Psoas muscle (tissue), 8 donors: ENCODE results near the gene TBC1D9B. TPM values are rescaled to one million over a fixed set of nuclear protein-coding genes. Genes with fewer than 3 reads are reported as not detected.

Experiments
- ATAC-seq, 4 donors: fragments of 200-7000 bp; cut with Tn5 transposase; one replicate each; pipeline ENCODE4 v1.9.1; 2020; ENCODE audit warnings: moderate library complexity in 3 of 4, mild to moderate bottlenecking in 2 of 4
- DNase-seq, 2 donors: peaks; one replicate each; pipeline ENCODE4 v3.0.0-alpha.2; 2020
- H3K27ac ChIP-seq: fragments of 200-600 bp; one replicate; pipeline ENCODE4 v1.8.0; 2022
- H3K27me3 ChIP-seq, 3 donors: fragments of 200-600 bp in 1 of 3; one replicate each; pipeline versions ENCODE4 v1.6.1 to v1.8.0; 2013 to 2022; ENCODE audit warnings: low read length in 2 of 3, mild to moderate bottlenecking in 2 of 3, moderate library complexity in 1 of 3; ENCODE audit not compliant: insufficient read depth in 3 of 3
- H3K36me3 ChIP-seq, 2 donors: fragments of 200-600 bp in 1 of 2; one replicate each; pipeline versions ENCODE4 v1.6.1 to v1.8.0; 2013 to 2022; ENCODE audit warnings: low read depth in 1 of 2, mild to moderate bottlenecking in 1 of 2, moderate library complexity in 1 of 2; ENCODE audit not compliant: insufficient read depth in 1 of 2
- H3K4me1 ChIP-seq: fragments of 200-600 bp; one replicate; pipeline ENCODE4 v1.8.0; 2022
- H3K4me3 ChIP-seq: fragments of 200-600 bp; one replicate; pipeline ENCODE4 v1.8.0; 2022; ENCODE audit warnings: mild to moderate bottlenecking
- H3K9me3 ChIP-seq: fragments of 200-600 bp; one replicate; pipeline ENCODE4 v1.8.0; 2022
- WGBS, 3 donors: extraction: QIAGEN DNeasy Blood & Tissue Kit; methylation state at CpG; one replicate each; pipeline versions ENCODE4 v1.1.6 to v1.1.7; 2013; 5-methylcytosine and 5-hydroxymethylcytosine counted together
- intact Hi-C, 2 donors: fragments of 100-400 bp; cut with DNase I; formaldehyde crosslinking; loops; one replicate each; pipeline versions ENCODE4 v1.11.0 to v1.14.2; 2022
- polyA plus RNA-seq, 3 donors: library from polyadenylated mRNA; stranded (reverse); fragments of 200-250 nt; gene quantifications; one replicate each; pipeline ENCODE4 v1.2.3, GENCODE V29; 2013
- total RNA-seq, 4 donors: library from RNA; stranded (reverse); fragmentation: NEBNext Ultra II Directional in 2 of 4; extraction: Animal tissue kit (Norgen Biotek cat#: 25700) in 2 of 4; gene quantifications; one replicate each; pipeline versions ENCODE4 v1.2.1 to v1.2.4, GENCODE V29; 2021 to 2023
- TF ChIP-seq, protein P1 (sequence below): fragments of 200-600 bp; IDR thresholded peaks from one replicate; pipeline ENCODE4 v1.8.0; 2022; ENCODE audit warnings: antibody characterized with exemption
- donor health status: healthy with polysubstance abuse.
- donor health status: DM: no; HTN: no; CAD: no; lungs with moderate emphysema.
- donor health status: Bipolar disorder and iron deficiency.
- donor health status: healthy.
- donor health status: DM: yes; HTN: yes; CAD: no.
- donor health status: DM: no; HTN: no; CAD: no.
- donor health status: DM: no; HTN: no; CAD: no.
- donor health status: DM: yes; HTN: yes; CAD: no.

TBC1D9B gene
- total and polyA plus RNA-seq, 7 donors = 30.1 to 50.2 (median 40.2) TPM

DNA sequence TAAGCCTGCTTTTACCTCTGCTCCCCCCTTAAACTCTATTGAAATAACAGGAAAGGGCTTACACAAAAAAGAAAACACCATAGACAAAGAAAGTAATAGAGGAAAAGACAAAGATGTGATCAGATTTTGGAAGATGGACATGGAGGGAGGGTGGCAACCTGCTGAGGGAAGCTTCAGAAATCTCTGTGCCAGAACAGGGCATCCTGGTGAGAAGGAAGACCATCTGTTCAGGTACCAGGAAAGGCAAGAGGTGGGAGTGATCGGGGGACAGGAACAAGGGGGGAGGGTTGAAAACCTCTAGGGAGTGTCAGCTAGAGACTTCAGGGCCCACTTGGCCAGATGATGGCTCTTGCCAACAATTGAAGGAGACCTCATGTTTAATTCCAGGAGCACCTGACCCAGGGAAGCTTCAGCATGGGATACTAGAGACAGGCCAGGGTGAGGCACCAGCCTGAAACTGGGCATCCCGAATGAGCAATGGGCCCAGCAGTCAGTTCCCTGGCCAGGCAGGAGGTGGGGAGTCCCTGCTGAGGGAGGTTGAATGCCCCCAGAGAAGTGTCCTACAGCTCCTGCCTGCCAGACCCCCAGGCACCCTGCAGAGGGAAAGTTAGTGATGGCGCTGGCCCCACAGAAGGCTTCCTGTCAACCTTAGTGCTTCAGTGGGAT is 78.8 kb downstream of the TBC1D9B start:
- TF ChIP-seq, protein P1, sequence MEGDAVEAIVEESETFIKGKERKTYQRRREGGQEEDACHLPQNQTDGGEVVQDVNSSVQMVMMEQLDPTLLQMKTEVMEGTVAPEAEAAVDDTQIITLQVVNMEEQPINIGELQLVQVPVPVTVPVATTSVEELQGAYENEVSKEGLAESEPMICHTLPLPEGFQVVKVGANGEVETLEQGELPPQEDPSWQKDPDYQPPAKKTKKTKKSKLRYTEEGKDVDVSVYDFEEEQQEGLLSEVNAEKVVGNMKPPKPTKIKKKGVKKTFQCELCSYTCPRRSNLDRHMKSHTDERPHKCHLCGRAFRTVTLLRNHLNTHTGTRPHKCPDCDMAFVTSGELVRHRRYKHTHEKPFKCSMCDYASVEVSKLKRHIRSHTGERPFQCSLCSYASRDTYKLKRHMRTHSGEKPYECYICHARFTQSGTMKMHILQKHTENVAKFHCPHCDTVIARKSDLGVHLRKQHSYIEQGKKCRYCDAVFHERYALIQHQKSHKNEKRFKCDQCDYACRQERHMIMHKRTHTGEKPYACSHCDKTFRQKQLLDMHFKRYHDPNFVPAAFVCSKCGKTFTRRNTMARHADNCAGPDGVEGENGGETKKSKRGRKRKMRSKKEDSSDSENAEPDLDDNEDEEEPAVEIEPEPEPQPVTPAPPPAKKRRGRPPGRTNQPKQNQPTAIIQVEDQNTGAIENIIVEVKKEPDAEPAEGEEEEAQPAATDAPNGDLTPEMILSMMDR = no peak
- Histone ChIP-seq H3K27me3 (no peaks in the 10 kb centered on the region), H3K36me3 (peaks cover 19 to 100% of the 10 kb centered on the region in 2 donors), H3K9me3 (no peaks in the 10 kb centered on the region), H3K27ac (peak overlapping the region; percentile 63), H3K4me3 (no peak overlapping the region), H3K4me1 (peaks cover 83% of the 10 kb centered on the region)
- intact Hi-C loops = no loop called here
- DNase-seq (no peak), ATAC-seq (no peak)
- 91 to 93% (median 93%) methylated on average over 3 of the region's 3 CpGs for WGBS, 3 donors

DNA sequence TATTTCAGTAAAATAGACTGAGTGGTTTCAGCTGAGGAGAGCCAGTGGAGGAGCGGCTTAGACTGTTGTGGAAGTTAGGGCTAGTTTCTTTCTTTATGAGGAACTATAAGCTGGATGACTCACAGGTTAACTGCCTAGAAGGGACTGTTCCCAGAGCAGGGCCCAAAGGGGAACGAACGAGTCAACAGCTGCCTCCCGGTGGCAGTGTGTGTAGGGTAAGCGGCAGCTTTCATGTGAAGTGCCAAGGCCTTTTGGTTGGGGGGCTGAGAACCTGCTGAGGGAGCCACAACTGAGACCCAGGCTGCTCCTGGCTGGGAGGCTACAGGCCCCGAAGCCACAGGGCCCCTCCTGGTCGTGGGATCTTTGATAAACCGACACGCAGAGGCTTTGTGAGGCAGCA is 80.0 kb downstream of the TBC1D9B start:
- WGBS, 3 donors = 58 to 65% (median 64%) methylated on average over 9 of the region's 9 CpGs
- DNase-seq (peak in 1 of 2 donors; percentile 77), ATAC-seq (peak; percentile 21 to 74 (median 47))
- intact Hi-C loops = no loop called here
- Histone ChIP-seq H3K36me3 (peaks cover 15 to 100% of the 10 kb centered on the region in 2 donors), H3K4me1 (peaks cover 85% of the 10 kb centered on the region), H3K27ac (peak overlapping the region; percentile 63), H3K4me3 (no peak overlapping the region), H3K27me3 (no peaks in the 10 kb centered on the region), H3K9me3 (no peaks in the 10 kb centered on the region)
- TF ChIP-seq, protein P1 = no peak

DNA sequence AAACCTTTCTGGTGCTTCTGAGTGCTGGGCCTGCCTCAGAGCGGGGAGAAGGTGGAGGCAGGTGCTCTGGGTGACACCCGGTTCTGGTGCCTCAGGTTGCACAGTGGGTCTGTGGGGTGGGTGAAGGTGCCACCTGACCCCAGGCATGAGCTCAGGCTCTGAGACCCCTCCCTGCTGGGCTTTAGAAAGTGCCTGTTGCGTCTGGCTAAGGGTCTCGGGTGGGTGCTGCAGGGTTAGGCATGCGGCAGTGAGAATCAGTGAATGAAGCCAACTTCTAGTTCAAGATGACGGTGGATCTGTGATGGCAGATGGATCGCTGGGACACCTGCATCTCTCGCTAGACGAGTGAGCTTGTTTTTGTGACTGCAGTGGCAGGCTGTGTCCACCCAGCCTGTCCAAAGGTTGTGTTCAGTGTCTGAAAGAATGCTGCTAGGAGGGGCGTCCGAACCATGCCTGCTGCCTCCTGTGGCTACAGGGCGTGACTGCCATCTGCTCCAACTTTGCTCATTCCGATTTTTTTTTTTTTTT is 82.0 kb downstream of the TBC1D9B start:
- intact Hi-C loops = no loop called here
- DNase-seq (no peak), ATAC-seq (no peak)
- peak overlapping the region; percentile 51 for H3K27ac ChIP-seq
- WGBS, 3 donors = 54 to 71% (median 60%) methylated on average over 13 of the region's 13 CpGs
- peaks cover 78% of the 10 kb centered on the region for H3K4me1 ChIP-seq
- no peaks in the 10 kb centered on the region for H3K27me3 ChIP-seq
- H3K36me3 ChIP-seq = peaks cover 10 to 91% of the 10 kb centered on the region in 2 donors
- TF ChIP-seq, protein P1 = peak; percentile 11
- H3K4me3 ChIP-seq = peak overlapping the region; percentile 99
- no peaks in the 10 kb centered on the region for H3K9me3 ChIP-seq

DNA sequence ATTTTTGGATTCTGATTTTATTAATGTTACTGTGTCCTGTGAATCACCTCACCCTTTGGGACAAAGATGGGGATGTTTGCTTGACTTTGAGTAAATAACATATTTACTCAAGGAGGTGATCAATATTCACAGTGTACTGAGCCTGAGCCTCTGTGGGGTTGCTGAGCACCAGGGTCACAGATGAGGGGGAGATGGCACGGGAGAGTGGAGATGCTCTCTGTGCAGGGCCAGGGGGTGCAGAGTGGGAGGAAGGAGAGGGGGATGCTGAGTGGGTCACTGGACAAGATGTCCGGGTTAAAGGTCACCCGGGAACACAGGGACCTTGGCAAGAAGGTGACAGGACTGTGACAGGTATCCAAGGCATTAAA is 83.0 kb downstream of the TBC1D9B start:
- intact Hi-C loops = no loop called here
- H3K9me3 ChIP-seq = no peaks in the 10 kb centered on the region
- H3K27me3 ChIP-seq = no peaks in the 10 kb centered on the region
- no peak for DNase-seq
- H3K36me3 ChIP-seq = peaks cover 10 to 81% of the 10 kb centered on the region in 2 donors
- ATAC-seq = no peak
- TF ChIP-seq, protein P1 = no peak
- peak overlapping the region; percentile 99 for H3K4me3 ChIP-seq
- no peak overlapping the region for H3K27ac ChIP-seq
- 65 to 81% (median 67%) methylated on average over 3 of the region's 3 CpGs for WGBS, 3 donors
- peaks cover 74% of the 10 kb centered on the region for H3K4me1 ChIP-seq
